ENCODE measurements around the gene TMUB1.

The TMUB1 gene

DNA sequence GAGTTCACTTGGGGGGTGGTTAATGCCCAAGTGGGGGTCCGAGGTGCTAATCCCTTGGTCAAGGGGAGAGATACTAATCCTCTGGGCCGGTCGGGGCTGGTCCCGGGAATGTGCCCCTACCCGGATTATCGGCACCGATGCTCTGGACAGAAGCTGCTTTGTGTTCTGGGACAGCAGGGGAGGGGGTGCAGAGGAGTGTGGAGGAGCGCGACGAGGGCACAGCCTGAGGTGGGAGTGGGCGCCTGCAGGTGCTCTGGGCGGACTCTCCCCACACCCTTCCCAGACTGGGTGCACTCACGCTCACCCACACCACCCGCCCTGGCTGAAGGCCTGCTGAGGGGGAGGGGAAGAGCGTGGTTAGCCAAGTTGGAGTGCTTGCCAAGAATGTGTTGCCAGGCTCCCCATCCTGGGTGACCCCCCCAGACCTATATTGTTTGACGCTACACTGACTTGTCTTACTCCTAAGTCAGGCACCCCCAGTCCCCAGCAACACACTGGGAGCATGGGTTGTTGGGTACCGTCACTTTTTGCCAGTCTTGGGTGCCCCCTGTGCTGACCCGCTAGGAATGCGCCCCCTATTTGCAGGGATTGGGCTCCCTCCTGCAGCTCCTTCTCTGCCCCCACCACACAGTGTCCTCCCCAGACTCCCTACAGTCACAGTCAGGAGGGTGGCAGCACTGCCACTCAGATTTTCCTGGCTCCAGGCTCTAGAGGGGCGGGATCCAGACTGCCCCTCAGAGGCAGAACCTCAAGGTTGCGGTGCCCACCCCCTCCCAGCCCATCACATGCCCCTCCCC is 22.7 kb downstream of the TMUB1 start:
- Histone ChIP-seq H3K4me3 (ENCODE audit: insufficient read depth, low read depth, low read length, poor library complexity, severe bottlenecking) (peak overlapping the region; percentile 66), H3K4me1 (ENCODE audit: control insufficient read depth, insufficient read depth, low read length, poor library complexity, severe bottlenecking) (peaks cover 29% of the 10 kb centered on the region), H3K27me3 (replicated peaks; ENCODE audit: control insufficient read depth, insufficient read depth, low read length, poor library complexity, severe bottlenecking) (no peaks in the 10 kb centered on the region), H3K36me3 (ENCODE audit: control insufficient read depth, insufficient read depth, low read length) (peaks cover 19% of the 10 kb centered on the region), H3K9me3 (ENCODE audit: control insufficient read depth, low read length) (no peaks in the 10 kb centered on the region), H3K27ac (ENCODE audit: insufficient read depth, low read length, poor library complexity, severe bottlenecking) (peak overlapping the region; percentile 19)
- no peak for DNase-seq

DNA sequence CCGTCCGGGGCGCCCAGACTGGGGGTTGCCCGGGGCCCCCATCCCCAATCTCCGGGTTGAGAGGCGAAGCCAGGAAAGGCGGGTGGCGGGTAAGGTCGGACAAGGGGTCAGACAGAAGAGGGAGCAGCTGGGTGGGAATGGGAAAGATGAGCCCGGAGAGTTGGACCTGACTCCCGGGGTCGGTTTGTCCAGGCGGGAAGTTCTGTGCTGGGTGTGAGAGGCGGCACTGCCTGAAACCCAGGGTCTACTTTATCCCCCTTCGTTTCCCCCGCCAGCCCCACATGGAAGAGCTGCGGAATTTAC is 23.2 kb downstream of the TMUB1 start:
- H3K4me1 ChIP-seq (ENCODE audit: control insufficient read depth, insufficient read depth, low read length, poor library complexity, severe bottlenecking) = peaks cover 29% of the 10 kb centered on the region
- H3K27me3 ChIP-seq (replicated peaks; ENCODE audit: control insufficient read depth, insufficient read depth, low read length, poor library complexity, severe bottlenecking) = no peaks in the 10 kb centered on the region
- DNase-seq = no peak

DNA sequence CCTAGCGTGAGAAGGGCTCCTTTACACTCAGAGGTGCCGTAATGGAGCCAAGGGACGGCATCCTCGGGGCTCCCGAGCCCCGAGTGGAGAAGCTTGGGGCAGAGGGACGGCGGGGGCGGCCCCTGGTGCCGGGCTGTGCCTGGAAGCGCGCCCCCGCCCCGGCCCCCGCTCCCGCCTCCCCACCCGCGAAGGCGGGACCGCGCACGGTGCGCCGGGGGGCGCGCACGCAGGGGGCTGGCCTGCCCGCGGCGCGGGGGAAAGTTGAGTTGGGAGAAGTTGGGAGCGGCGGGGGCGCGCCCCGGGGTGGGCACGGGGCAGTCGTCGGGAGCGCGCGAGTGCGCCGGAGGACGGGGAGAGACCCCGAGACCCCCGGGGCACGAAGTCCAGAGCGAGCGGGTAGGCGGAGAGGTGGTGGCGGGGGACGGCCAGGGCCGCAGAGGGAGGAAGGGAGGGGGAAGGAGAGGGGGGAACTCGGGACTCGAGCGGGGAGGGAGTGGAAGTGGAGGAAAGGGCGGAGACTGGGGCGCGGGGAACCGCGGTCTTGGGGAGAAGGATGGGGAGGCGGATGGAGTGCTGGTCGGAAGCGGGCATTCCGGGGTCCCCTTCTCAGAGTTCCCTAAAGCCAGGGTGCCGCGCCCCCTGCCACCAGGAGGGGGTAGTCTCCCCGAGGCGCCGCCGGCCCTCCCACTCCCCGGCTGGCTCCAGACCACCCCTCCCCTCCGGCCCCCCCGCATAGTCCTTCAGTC is 23.8 kb downstream of the TMUB1 start, which contains the start of gene SLC4A2:
Gene SLC4A2 (plus strand): TSS at position 223 of the 746 bp plus-strand sequence. CDS start 2,399 bp downstream, outside the sequence.
- Histone ChIP-seq H3K36me3 (ENCODE audit: control insufficient read depth, insufficient read depth, low read length) (peaks cover 10% of the 10 kb centered on the region), H3K4me1 (ENCODE audit: control insufficient read depth, insufficient read depth, low read length, poor library complexity, severe bottlenecking) (peaks cover 29% of the 10 kb centered on the region), H3K4me3 (ENCODE audit: insufficient read depth, low read depth, low read length, poor library complexity, severe bottlenecking) (peak within 1 kb of the TSS; percentile 66), H3K9me3 (ENCODE audit: control insufficient read depth, low read length) (no peaks in the 10 kb centered on the region), H3K27ac (ENCODE audit: insufficient read depth, low read length, poor library complexity, severe bottlenecking) (peak within 1 kb of the TSS; percentile 77), H3K27me3 (replicated peaks; ENCODE audit: control insufficient read depth, insufficient read depth, low read length, poor library complexity, severe bottlenecking) (no peaks in the 10 kb centered on the region)
- DNase-seq = peak; percentile 32 to 56 (median 53)

More for the DNA sequence above, 23.2 kb downstream of the TMUB1 start:
- H3K27ac ChIP-seq (ENCODE audit: insufficient read depth, low read length, poor library complexity, severe bottlenecking) = peak overlapping the region; percentile 77
- peaks cover 16% of the 10 kb centered on the region for H3K36me3 ChIP-seq (ENCODE audit: control insufficient read depth, insufficient read depth, low read length)
- H3K4me3 ChIP-seq (ENCODE audit: insufficient read depth, low read depth, low read length, poor library complexity, severe bottlenecking) = peak overlapping the region; percentile 66
- no peaks in the 10 kb centered on the region for H3K9me3 ChIP-seq (ENCODE audit: control insufficient read depth, low read length)

DNA sequence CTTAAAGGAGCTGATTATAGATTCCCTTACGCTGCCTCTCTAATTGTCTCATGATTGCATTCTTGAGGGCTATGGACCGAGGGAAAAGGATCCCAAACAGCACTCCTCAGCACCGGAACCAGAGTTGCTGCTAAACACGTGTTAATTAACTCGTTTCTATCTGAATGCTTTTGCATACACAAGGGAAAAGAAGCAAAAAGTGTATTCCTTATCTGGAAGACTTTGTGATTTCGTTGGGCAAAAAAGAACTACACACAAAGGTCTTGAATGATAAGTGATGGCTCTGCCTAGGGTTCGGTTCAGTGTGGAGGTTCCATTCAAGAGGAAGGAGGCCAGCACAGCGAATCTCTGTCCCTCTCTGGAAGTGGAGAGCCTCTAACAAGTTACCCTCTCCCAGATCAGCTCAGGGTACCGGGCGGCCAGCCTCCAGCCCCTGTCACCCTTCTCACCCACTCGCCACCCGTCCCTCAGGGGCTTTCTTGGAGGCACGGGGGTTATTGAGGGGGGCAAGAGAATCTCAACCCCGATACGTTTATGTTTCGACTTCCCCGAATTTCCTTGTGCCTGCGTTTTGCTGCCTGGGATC is 24.4 kb downstream of the TMUB1 start:
- Histone ChIP-seq H3K27me3 (replicated peaks; ENCODE audit: control insufficient read depth, insufficient read depth, low read length, poor library complexity, severe bottlenecking) (no peaks in the 10 kb centered on the region), H3K27ac (ENCODE audit: insufficient read depth, low read length, poor library complexity, severe bottlenecking) (peak overlapping the region; percentile 77), H3K36me3 (ENCODE audit: control insufficient read depth, insufficient read depth, low read length) (peaks cover 5% of the 10 kb centered on the region), H3K9me3 (ENCODE audit: control insufficient read depth, low read length) (no peaks in the 10 kb centered on the region), H3K4me1 (ENCODE audit: control insufficient read depth, insufficient read depth, low read length, poor library complexity, severe bottlenecking) (peaks cover 29% of the 10 kb centered on the region), H3K4me3 (ENCODE audit: insufficient read depth, low read depth, low read length, poor library complexity, severe bottlenecking) (peak overlapping the region; percentile 66)
- DNase-seq = no peak

DNA sequence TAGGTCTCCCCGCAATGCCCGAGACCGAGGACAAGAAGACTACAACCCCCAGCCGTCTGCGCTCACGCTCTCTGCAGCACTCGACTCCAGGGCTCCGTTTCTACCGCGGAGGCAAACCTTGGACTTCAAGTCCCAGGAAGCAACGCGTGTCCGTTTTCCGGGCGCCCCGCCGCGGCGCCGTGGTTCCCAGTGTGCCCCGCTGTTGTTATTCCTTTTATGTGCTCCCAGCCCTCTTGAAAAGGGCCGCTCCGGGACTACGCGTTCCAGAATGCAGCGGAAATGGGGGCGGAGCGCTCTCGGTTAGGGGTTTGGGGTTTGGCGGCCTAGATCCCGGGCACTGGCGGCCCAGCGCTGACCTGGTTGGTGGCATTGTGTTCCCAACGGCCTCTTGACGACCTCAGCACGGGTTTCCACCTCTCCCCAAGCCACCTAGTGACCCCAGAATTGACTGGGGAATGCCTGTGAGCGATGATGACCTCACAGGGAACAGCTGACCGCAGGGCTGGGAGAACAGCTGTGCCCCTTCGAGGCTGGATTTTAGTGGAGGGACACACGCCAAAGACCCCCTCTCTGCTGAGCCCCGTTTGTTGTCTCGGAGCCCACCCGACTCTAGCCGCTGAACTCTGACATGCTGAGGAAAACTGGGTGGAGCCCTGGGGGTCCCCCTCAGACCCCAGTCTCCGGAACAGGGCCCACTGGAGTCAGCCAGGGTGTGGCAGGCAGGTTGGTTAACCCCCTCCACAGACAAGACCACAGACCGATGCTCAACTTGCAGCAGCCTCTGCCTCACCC is 25.1 kb downstream of the TMUB1 start:
- H3K27ac ChIP-seq (ENCODE audit: insufficient read depth, low read length, poor library complexity, severe bottlenecking) = peak overlapping the region; percentile 77
- H3K27me3 ChIP-seq (replicated peaks; ENCODE audit: control insufficient read depth, insufficient read depth, low read length, poor library complexity, severe bottlenecking) = no peaks in the 10 kb centered on the region
- no peaks in the 10 kb centered on the region for H3K9me3 ChIP-seq (ENCODE audit: control insufficient read depth, low read length)
- H3K4me1 ChIP-seq (ENCODE audit: control insufficient read depth, insufficient read depth, low read length, poor library complexity, severe bottlenecking) = peaks cover 29% of the 10 kb centered on the region
- peaks cover 3% of the 10 kb centered on the region for H3K36me3 ChIP-seq (ENCODE audit: control insufficient read depth, insufficient read depth, low read length)
- peak; percentile 92 to 97 (median 97) for DNase-seq
- H3K4me3 ChIP-seq (ENCODE audit: insufficient read depth, low read depth, low read length, poor library complexity, severe bottlenecking) = peak overlapping the region; percentile 66

DNA sequence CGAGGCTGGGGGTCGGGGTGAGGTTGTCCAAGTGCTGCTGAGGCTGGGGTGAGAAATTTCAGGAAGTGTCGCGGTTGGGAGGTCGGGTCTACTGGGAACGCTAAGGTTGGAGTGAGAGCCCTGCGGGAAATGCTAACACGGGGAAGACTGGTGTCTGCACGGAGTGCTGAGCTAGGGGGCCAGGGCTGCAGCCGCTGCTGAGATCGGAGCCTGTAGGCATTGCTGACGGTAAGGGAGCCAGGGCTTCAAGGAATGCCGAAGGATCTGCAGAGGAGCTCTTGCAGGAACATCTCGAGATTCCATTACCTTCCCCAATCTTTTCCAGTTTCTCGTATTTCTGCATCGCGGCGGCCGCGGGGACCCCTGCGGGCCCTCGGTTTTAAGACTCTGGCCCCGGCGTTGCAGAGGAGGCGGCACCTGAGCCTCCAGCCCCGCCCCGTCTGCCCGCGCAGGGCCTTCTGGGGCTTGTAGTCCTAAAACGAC is 25.7 kb downstream of the TMUB1 start, which contains the start of gene CDK5:
Gene CDK5 (minus strand): TSS at position 392 of the 483 bp plus-strand sequence. CDS start 49 bp downstream, at position 343.
- no peak for DNase-seq
- H3K4me1 ChIP-seq (ENCODE audit: control insufficient read depth, insufficient read depth, low read length, poor library complexity, severe bottlenecking) = peaks cover 29% of the 10 kb centered on the region

DNA sequence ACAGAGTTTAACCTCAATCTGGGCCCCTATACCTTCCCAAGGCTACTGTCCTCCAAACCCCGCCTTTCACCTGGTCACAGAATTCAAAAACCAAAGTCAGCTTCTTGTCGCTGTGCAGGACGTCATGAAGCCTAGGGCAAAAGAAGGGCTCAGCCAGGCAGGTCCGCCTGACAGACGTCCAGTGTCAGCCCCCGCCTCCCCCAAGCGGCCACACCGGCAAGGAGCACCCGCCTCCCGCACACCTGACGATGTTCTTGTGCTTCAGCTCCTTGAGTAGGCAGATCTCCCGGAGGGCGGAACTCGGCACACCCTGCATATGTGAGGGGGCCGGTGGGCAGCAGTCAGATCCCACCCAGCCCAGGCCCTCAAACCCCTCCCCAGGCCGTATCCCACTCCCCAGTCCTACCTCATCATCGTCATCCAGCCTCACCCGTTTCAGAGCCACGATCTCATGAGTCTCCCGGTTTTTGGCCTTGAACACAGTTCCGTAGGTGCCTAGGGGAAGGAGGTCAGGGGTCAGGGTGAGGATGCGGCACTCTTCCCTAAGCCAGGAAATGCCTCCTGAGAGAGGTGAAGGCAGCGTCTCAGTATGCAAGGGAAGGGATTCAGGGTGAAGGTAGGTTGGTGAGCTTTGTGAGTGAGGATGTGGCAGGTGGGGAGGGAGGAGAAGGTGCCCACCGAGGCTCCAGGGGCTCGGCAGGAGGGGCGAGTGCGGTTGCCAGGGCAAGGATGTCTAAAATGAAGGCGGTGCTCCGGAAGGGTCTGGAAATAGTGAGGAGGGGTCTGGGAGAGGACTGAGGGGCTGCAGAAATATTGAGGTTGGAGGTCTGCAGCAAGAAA is 26.4 kb downstream of the TMUB1 start:
- no peaks in the 10 kb centered on the region for H3K36me3 ChIP-seq (ENCODE audit: control insufficient read depth, insufficient read depth, low read length)
- DNase-seq = no peak
- H3K4me1 ChIP-seq (ENCODE audit: control insufficient read depth, insufficient read depth, low read length, poor library complexity, severe bottlenecking) = peaks cover 29% of the 10 kb centered on the region
- H3K27me3 ChIP-seq (replicated peaks; ENCODE audit: control insufficient read depth, insufficient read depth, low read length, poor library complexity, severe bottlenecking) = no peaks in the 10 kb centered on the region
- no peak overlapping the region for H3K27ac ChIP-seq (ENCODE audit: insufficient read depth, low read length, poor library complexity, severe bottlenecking)
- H3K9me3 ChIP-seq (ENCODE audit: control insufficient read depth, low read length) = no peaks in the 10 kb centered on the region
- H3K4me3 ChIP-seq (ENCODE audit: insufficient read depth, low read depth, low read length, poor library complexity, severe bottlenecking) = peak overlapping the region; percentile 66

More for the DNA sequence above, 25.7 kb downstream of the TMUB1 start, which contains the start of gene CDK5:
- H3K27me3 ChIP-seq (replicated peaks; ENCODE audit: control insufficient read depth, insufficient read depth, low read length, poor library complexity, severe bottlenecking) = no peaks in the 10 kb centered on the region
- H3K4me3 ChIP-seq (ENCODE audit: insufficient read depth, low read depth, low read length, poor library complexity, severe bottlenecking) = peak within 1 kb of the TSS; percentile 66
- H3K9me3 ChIP-seq (ENCODE audit: control insufficient read depth, low read length) = no peaks in the 10 kb centered on the region
- H3K36me3 ChIP-seq (ENCODE audit: control insufficient read depth, insufficient read depth, low read length) = peaks cover 2% of the 10 kb centered on the region
- peak within 1 kb of the TSS; percentile 77 for H3K27ac ChIP-seq (ENCODE audit: insufficient read depth, low read length, poor library complexity, severe bottlenecking)

DNA sequence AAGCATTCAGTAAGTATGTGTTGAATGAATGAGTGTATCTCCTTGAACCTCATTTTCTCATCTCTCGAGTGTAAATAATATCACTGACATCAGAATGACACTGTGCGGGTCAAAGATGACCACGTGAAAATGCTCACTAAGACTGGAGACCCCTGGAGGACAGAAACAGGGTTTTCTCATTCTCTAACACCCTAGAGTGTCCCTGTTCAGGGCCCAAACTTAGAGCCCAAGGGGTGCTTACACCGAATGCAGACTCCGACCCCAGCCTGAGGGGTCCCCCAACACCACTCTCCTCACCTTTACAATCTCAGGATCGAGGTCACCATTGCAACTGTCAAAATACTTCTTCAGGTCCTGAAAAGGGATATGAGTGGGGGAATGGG is 27.0 kb downstream of the TMUB1 start:
- H3K4me1 ChIP-seq (ENCODE audit: control insufficient read depth, insufficient read depth, low read length, poor library complexity, severe bottlenecking) = peaks cover 29% of the 10 kb centered on the region
- H3K9me3 ChIP-seq (ENCODE audit: control insufficient read depth, low read length) = no peaks in the 10 kb centered on the region
- no peaks in the 10 kb centered on the region for H3K27me3 ChIP-seq (replicated peaks; ENCODE audit: control insufficient read depth, insufficient read depth, low read length, poor library complexity, severe bottlenecking)
- DNase-seq = no peak
- H3K36me3 ChIP-seq (ENCODE audit: control insufficient read depth, insufficient read depth, low read length) = no peaks in the 10 kb centered on the region
- no peak overlapping the region for H3K27ac ChIP-seq (ENCODE audit: insufficient read depth, low read length, poor library complexity, severe bottlenecking)
- H3K4me3 ChIP-seq (ENCODE audit: insufficient read depth, low read depth, low read length, poor library complexity, severe bottlenecking) = no peak overlapping the region

DNA sequence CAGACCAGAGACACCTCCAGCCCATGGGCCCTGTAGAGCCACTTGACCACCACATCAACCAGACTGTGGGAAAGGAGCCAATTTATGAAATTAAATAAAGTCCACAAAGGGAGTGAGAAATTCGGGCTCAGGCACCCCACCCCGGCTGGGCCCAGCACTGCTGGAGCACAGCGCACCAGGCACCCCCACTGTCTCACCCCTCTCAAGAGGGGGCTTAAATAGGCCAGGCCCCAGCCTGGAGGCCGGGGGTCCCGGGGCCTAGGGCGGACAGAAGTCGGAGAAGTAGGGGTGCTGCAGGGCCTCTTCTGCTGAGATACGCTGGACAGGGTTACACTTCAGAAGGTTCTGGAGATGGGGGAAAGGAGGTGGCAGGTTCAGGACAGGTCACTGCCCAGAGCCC is 29.5 kb downstream of the TMUB1 start:
- H3K4me1 ChIP-seq (ENCODE audit: control insufficient read depth, insufficient read depth, low read length, poor library complexity, severe bottlenecking) = peaks cover 20% of the 10 kb centered on the region
- H3K4me3 ChIP-seq (ENCODE audit: insufficient read depth, low read depth, low read length, poor library complexity, severe bottlenecking) = no peak overlapping the region
- H3K36me3 ChIP-seq (ENCODE audit: control insufficient read depth, insufficient read depth, low read length) = no peaks in the 10 kb centered on the region
- H3K9me3 ChIP-seq (ENCODE audit: control insufficient read depth, low read length) = no peaks in the 10 kb centered on the region
- no peaks in the 10 kb centered on the region for H3K27me3 ChIP-seq (replicated peaks; ENCODE audit: control insufficient read depth, insufficient read depth, low read length, poor library complexity, severe bottlenecking)
- no peak overlapping the region for H3K27ac ChIP-seq (ENCODE audit: insufficient read depth, low read length, poor library complexity, severe bottlenecking)
- DNase-seq = no peak

Measured in effector memory CD4-positive, alpha-beta T cell (primary cell).